Nephron (organoid): ENCODE measurements around the gene ICAM2.
A peak's percentile ranks its signal among the peaks of the same experiment; 100 is the strongest.

ENCODE experiments used
- H3K27ac Mint-ChIP-seq, 3 experiments: 2 replicates each; pipeline ENCODE4 v1.8.0; 2020; ENCODE audit warnings: mixed read lengths in 3 of 3, mild to moderate bottlenecking in 2 of 3, moderate library complexity in 1 of 3
- H3K27me3 Mint-ChIP-seq: 2 replicates; pipeline ENCODE4 v1.8.0; 2021; ENCODE audit warnings: low read depth, mild to moderate bottlenecking, moderate library complexity, mixed read lengths
- H3K36me3 Mint-ChIP-seq: 2 replicates; pipeline ENCODE4 v1.8.0; 2020; ENCODE audit warnings: low read depth, mixed read lengths
- H3K4me1 Mint-ChIP-seq: 2 replicates; pipeline ENCODE4 v1.8.0; 2020; ENCODE audit warnings: mixed read lengths
- H3K4me3 Mint-ChIP-seq, 3 experiments: 2 replicates each; pipeline ENCODE4 v1.8.0; 2020; ENCODE audit warnings: mild to moderate bottlenecking in 3 of 3, mixed read lengths in 3 of 3, moderate library complexity in 2 of 3
- H3K9me3 Mint-ChIP-seq: 2 replicates; pipeline ENCODE4 v1.8.0; 2020; ENCODE audit warnings: mixed read lengths
- TF ChIP-seq, protein P1 (sequence below), 3 experiments: fragments of 200-600 bp; sonication (generic); IDR thresholded peaks; one replicate each; pipeline ENCODE4 v1.5.0; 2021; ENCODE audit warnings: antibody characterized with exemption in 3 of 3; ENCODE audit not compliant: unreplicated experiment in 3 of 3

ICAM2 gene

DNA sequence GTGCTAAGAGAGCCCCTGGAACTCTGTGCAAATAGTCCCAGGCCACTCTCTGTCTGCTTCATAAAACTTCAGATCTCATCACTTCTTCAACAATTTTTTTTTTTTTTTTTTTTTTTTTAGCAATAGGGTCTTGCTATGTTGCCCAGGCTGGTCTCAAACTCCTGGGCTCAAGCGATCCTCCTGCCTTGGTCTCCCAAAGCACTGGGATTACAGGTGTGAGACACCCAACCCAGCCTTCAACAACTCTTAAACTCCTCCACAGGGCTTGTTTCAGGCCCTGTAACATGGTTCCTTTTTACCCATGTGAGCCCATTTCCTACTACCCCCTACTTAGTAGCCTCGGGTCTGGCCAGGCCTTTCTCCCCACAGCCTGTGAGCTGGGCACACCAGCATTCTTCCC is 39.3 kb upstream of the ICAM2 start:
- Mint-ChIP-seq H3K4me1 (peaks cover 10% of the 10 kb centered on the region), H3K36me3 (peaks cover 27% of the 10 kb centered on the region), H3K27ac (peak overlapping the region in 1 of 3 experiments; percentile 19), H3K27me3 (no peaks in the 10 kb centered on the region), H3K9me3 (no peaks in the 10 kb centered on the region), H3K4me3 (no peak overlapping the region)
- TF ChIP-seq, protein P1, sequence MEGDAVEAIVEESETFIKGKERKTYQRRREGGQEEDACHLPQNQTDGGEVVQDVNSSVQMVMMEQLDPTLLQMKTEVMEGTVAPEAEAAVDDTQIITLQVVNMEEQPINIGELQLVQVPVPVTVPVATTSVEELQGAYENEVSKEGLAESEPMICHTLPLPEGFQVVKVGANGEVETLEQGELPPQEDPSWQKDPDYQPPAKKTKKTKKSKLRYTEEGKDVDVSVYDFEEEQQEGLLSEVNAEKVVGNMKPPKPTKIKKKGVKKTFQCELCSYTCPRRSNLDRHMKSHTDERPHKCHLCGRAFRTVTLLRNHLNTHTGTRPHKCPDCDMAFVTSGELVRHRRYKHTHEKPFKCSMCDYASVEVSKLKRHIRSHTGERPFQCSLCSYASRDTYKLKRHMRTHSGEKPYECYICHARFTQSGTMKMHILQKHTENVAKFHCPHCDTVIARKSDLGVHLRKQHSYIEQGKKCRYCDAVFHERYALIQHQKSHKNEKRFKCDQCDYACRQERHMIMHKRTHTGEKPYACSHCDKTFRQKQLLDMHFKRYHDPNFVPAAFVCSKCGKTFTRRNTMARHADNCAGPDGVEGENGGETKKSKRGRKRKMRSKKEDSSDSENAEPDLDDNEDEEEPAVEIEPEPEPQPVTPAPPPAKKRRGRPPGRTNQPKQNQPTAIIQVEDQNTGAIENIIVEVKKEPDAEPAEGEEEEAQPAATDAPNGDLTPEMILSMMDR (IDR thresholded peaks at IDR 0.05; ENCODE audit: unreplicated experiment in 3 of 3) = no peak

DNA sequence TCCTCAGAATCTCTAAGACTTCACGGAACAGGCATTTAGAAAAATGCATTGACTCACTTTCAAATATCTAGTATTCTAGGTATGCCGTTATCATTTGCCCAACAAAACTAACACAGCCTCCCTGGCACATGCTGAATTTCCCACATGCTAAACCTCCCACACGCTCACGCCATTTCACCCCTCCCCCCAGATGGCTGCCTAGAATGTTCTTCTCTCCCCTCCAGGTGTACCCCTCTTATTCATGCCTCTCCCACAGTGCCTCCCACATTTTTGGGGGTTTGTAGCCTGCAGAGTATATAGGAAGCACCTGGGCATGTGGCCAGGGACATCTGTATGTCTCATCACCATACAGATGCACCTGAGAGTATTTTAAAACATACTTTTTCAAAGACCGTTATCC is 38.2 kb upstream of the ICAM2 start:
- TF ChIP-seq, protein P1 (IDR thresholded peaks at IDR 0.05; ENCODE audit: unreplicated experiment in 3 of 3) = no peak
- Mint-ChIP-seq H3K4me3 (no peak overlapping the region), H3K27ac (no peak overlapping the region), H3K9me3 (no peaks in the 10 kb centered on the region), H3K27me3 (no peaks in the 10 kb centered on the region), H3K36me3 (peaks cover 29% of the 10 kb centered on the region), H3K4me1 (peaks cover 12% of the 10 kb centered on the region)

DNA sequence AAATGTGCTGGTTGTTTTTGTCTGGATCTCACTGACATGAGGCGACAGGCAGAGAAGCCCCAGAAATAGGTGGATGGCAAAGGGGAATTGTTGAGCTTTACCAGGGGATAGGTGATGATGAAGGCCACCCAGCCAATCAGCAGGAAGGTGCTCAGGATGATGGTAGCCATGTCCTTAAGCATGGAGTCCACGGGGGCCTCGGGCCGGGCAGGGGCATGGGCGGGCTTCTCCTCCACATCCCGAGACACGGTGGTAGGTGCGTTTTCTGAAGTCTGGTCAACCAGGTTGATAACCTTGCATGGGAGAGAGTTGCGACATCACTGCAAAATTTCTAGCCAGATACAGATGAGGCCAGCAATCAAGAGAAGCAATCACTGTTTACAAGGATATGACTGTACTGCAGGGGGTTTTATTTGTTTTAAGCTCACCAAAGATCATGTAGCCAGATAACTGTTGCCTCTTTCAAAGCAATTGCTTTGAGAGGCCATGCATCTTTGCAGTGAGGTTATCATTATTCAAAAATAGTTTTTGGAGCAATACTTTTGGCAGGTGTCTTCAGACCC is 37.3 kb upstream of the ICAM2 start:
- Mint-ChIP-seq H3K4me1 (peaks cover 12% of the 10 kb centered on the region), H3K4me3 (no peak overlapping the region), H3K27me3 (no peaks in the 10 kb centered on the region), H3K27ac (no peak overlapping the region), H3K9me3 (no peaks in the 10 kb centered on the region), H3K36me3 (peaks cover 34% of the 10 kb centered on the region)
- TF ChIP-seq, protein P1 (IDR thresholded peaks at IDR 0.05; ENCODE audit: unreplicated experiment in 3 of 3) = no peak

DNA sequence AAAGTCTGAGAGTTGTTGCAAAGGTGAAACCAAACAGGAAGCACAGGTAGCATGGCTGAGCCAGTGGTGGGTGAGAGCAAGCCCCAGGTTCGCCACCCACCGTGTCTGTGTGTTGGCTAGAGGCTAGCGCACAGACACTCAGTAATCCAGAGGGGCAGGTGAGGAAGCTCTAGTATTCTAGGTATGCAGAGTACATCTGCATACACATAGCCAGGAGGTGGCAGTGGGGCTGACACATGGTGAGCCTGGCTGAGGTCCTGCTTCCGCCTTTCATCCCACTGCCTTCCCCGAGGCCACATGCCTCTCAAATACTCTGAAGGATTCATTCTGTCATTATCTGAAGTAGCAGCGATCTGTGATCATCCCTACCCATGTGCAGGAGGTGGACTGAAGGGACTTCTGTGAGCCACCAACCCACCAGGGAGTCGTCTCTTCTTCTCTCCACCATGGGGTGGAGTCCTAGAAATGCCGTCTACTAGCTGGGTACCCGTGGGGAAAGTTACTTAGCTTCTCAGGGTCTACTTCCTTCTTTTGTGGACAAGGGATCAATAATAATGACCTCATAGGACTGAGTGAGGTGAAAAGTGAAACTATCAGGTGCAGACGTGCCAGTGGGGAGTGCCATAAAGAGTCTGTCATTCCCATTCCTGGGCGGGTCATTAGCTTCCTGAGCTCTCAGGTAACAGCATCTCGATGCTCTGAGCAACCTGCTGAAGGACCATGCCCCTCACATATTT is 36.0 kb upstream of the ICAM2 start:
- TF ChIP-seq, protein P1 (IDR thresholded peaks at IDR 0.05; ENCODE audit: unreplicated experiment in 3 of 3) = no peak
- Mint-ChIP-seq H3K9me3 (no peaks in the 10 kb centered on the region), H3K27me3 (no peaks in the 10 kb centered on the region)

DNA sequence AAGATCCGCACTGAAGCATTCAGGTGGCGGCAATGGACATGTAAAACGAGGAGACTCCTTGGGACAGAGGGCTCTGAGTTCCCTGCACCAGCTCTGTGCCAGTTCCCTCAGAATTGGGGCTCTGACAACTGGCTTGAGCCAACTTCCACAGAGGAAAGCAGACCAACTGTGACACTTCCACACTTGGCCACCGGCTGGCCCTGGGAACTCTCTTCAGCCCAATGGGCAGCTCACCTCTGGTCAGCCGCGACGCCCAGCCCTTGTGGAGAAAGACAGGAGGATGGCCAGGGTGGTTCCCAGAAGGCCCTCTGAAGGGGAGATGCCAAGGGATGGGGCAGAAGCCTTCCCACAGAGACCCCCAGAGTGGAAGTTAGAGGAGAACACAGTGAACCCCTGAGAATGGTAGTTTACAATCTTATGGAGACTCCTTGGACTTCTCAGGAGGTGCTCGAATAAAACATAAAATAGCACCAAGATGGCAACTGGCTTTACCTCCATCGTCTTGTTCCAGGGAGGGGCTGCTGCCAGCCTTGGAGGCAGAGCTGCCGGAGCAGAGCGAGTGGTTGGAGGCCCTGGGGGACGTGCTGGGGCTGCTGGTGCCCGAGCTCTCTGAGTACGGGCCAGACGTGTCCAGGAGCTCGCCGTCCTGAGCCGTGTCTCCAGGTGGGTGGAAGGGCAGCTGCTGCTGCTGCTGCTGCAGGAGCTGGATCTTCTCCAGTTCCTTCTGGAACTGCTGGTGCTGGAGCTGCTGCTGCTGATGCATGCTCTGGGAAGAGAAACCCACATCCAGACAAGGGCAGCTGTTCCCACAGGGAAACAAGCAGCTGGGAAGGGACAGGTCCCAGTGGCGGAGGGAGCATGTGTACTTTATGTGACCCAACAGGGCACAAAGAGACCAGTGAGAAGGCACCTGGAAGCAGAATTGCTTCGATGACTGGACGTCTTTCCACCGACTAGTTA is 35.0 kb upstream of the ICAM2 start:
- Mint-ChIP-seq H3K9me3 (no peaks in the 10 kb centered on the region), H3K27me3 (no peaks in the 10 kb centered on the region), H3K4me1 (peaks cover 11% of the 10 kb centered on the region), H3K36me3 (peaks cover 48% of the 10 kb centered on the region), H3K4me3 (no peak overlapping the region), H3K27ac (peak overlapping the region in 1 of 3 experiments; percentile 80)
- TF ChIP-seq, protein P1 (IDR thresholded peaks at IDR 0.05; ENCODE audit: unreplicated experiment in 3 of 3) = no peak

More for the DNA sequence above, 36.0 kb upstream of the ICAM2 start:
- Mint-ChIP-seq H3K36me3 (peaks cover 42% of the 10 kb centered on the region), H3K4me3 (no peak overlapping the region), H3K27ac (no peak overlapping the region), H3K4me1 (peaks cover 12% of the 10 kb centered on the region)
